Astrocyte of the cerebellum (primary cell): ENCODE results near the gene NUPR1.

Experiments used
- DNase-seq: peaks from one replicate; pipeline ENCODE4 v3.0.0-alpha.2; 2011; ENCODE audit warnings: low read depth
- H3K4me3 ChIP-seq: 2 replicates; pipeline ENCODE4 v1.5.1; 2011; ENCODE audit warnings: mild to moderate bottlenecking, low read depth, low read length, moderate library complexity
- CTCF ChIP-seq: IDR thresholded peaks from 2 replicates; pipeline ENCODE4 v1.5.1; 2012; ENCODE audit warnings: low read length, low read depth, moderate library complexity, mild to moderate bottlenecking; ENCODE audit errors: missing control alignments
- in situ Hi-C: cut with HindIII; loops from 2 replicates; pipeline ENCODE4 v1.10.0; 2017; ENCODE audit warnings: low sequenced_read_pairs

The NUPR1 gene

GRCh38 chr16:28538733-28539596 is at the start of gene NUPR1:
NUPR1 (minus strand) TSS chr16:28538974; CDS start chr16:28538907, 67 bp downstream.
- peak within 1 kb of the TSS; percentile 35 for H3K4me3 ChIP-seq
- peak; percentile 95 for DNase-seq
- in situ Hi-C loops = no loop called here
- TF ChIP-seq CTCF = no peak

GRCh38 chr16:28587386-28587785 is 48.6 kb upstream of the NUPR1 start:
- in situ Hi-C loops = no loop called here
- DNase-seq = no peak
- no peak for TF ChIP-seq CTCF
- H3K4me3 ChIP-seq = no peak overlapping the region

GRCh38 chr16:28586466-28586865 is 47.7 kb upstream of the NUPR1 start:
- H3K4me3 ChIP-seq = no peak overlapping the region
- TF ChIP-seq CTCF = no peak
- in situ Hi-C loops = no loop called here
- DNase-seq = no peak

- no peak for DNase-seq
- no peak for TF ChIP-seq CTCF
- no peak overlapping the region for H3K4me3 ChIP-seq
- in situ Hi-C loops = no loop called here
Measured at GRCh38 chr16:28585674-28586073, 46.9 kb upstream of the NUPR1 start.

GRCh38 chr16:28580726-28581315 is 42.0 kb upstream of the NUPR1 start:
- in situ Hi-C loops = no loop called here
- no peak for DNase-seq
- no peak overlapping the region for H3K4me3 ChIP-seq
- TF ChIP-seq CTCF = no peak

GRCh38 chr16:28575446-28576109 is 36.8 kb upstream of the NUPR1 start:
- in situ Hi-C loops = no loop called here
- DNase-seq = no peak
- TF ChIP-seq CTCF = no peak
- H3K4me3 ChIP-seq = no peak overlapping the region
